Esophagus muscularis mucosa (tissue), 4 donors: Measurements from ENCODE around the gene POC1A. TPM values are rescaled to one million over a fixed set of nuclear protein-coding genes. Genes with fewer than 3 reads are reported as not detected.
"Not testable (repeated sequence)": the region's sequence is repeated elsewhere in the genome, so short reads cannot be mapped to it uniquely, and the experiment has no call there.

Experiments used
- DNase-seq: peaks from one replicate; pipeline ENCODE4 v3.0.0-alpha.2; 2017; ENCODE audit errors: extremely low spot score
- H3K27ac ChIP-seq, 4 donors: fragments of 200-600 bp; sonication (generic); replicated peaks in 1 of 4; 1 replicate in 3 of 4; 2 replicates in 1 of 4; pipeline ENCODE4 v1.5.1; 2016 to 2019; ENCODE audit warnings: mild to moderate bottlenecking in 1 of 4
- H3K27me3 ChIP-seq, 4 donors: fragments of 200-600 bp; sonication (generic); one replicate each; pipeline versions ENCODE4 v1.5.1 to v1.6.0; 2016 to 2019
- H3K36me3 ChIP-seq, 4 donors: fragments of 200-600 bp; sonication (generic); one replicate each; pipeline ENCODE4 v1.5.1; 2016 to 2019
- H3K4me1 ChIP-seq, 4 donors: fragments of 200-600 bp; sonication (generic); one replicate each; pipeline ENCODE4 v1.5.1; 2016 to 2019
- H3K4me3 ChIP-seq, 4 donors: fragments of 200-600 bp; sonication (generic); 1 replicate in 2 of 4; 2 replicates in 2 of 4; pipeline ENCODE4 v1.5.1; 2016 to 2019; ENCODE audit warnings: mild to moderate bottlenecking in 4 of 4, moderate library complexity in 1 of 4
- H3K9me3 ChIP-seq, 4 donors: fragments of 200-600 bp; sonication (generic); 1 replicate in 3 of 4; 2 replicates in 1 of 4; pipeline ENCODE4 v1.5.1; 2016 to 2019
- EP300 ChIP-seq: sonication (generic); formaldehyde crosslinking; IDR thresholded peaks from one replicate; pipeline ENCODE4 v1.6.1; 2017; ENCODE audit warnings: antibody characterized with exemption
- POLR2A ChIP-seq: fragments of 450-650 bp; IDR thresholded peaks from one replicate; pipeline ENCODE4 v1.6.1; 2017; ENCODE audit warnings: antibody characterized with exemption, moderate library complexity, mild to moderate bottlenecking, low read depth
- POLR2AphosphoS5 ChIP-seq, 2 donors: sonication (generic); formaldehyde crosslinking; IDR thresholded peaks; one replicate each; pipeline ENCODE4 v1.6.1; 2017; ENCODE audit warnings: antibody characterized with exemption in 2 of 2
- WGBS: methylation state at CpG from one replicate; pipeline ENCODE4 v1.1.5; 2018; 5-methylcytosine and 5-hydroxymethylcytosine counted together
- intact Hi-C: fragments of 100-400 bp; cut with DNase I; formaldehyde crosslinking; loops from one replicate; pipeline ENCODE4 v1.15.1; 2023
- total RNA-seq, 4 donors: library from RNA; depleted of rRNA; stranded (reverse); fragments of >200 nt; gene quantifications; one replicate each; pipeline versions ENCODE4 v1.1.0 to v1.2.1, GENCODE V29; 2016
- TF ChIP-seq, protein P1 (sequence below), 3 experiments: fragments of 200-600 bp in 2 of 3; fragments of 450-650 bp in 1 of 3; sonication (generic) in 2 of 3; IDR thresholded peaks; one replicate each; pipeline ENCODE4 v1.5.1; 2017 to 2019; ENCODE audit warnings: antibody characterized with exemption in 3 of 3, mild to moderate bottlenecking in 2 of 3, moderate library complexity in 1 of 3

POC1A gene
- total RNA-seq, 4 donors from 2014 or later: 0.71 to 2.1 (median 1.2) TPM

DNA sequence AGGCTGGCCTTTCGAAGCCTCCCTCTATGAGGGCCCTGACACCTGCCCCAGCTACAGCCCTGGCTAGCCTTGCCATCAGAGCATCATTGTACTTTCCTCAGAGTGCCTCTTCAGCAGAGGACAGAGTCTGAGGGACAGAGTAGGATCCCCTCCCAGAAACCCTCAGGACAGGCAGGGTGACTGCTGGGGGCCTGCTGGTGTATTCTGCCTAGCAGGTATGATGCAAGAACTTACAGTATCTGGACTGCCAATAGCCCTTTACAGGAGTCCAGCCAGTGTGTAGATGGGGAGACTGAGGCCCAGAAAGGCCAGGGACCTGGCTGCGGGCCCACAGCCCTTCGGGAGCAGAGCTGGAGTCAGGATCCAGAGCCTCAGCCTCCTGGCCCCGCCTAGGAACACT lies 116.9 kb downstream of the POC1A start:
- WGBS: 100% methylated on average over 1 of the region's 4 CpGs
- H3K27ac ChIP-seq: no peak overlapping the region
- no peak for DNase-seq
- TF ChIP-seq POLR2AphosphoS5 (IDR thresholded peaks at IDR 0.05) (no peak), EP300 (no peak), POLR2A (no peak)
- TF ChIP-seq, protein P1, sequence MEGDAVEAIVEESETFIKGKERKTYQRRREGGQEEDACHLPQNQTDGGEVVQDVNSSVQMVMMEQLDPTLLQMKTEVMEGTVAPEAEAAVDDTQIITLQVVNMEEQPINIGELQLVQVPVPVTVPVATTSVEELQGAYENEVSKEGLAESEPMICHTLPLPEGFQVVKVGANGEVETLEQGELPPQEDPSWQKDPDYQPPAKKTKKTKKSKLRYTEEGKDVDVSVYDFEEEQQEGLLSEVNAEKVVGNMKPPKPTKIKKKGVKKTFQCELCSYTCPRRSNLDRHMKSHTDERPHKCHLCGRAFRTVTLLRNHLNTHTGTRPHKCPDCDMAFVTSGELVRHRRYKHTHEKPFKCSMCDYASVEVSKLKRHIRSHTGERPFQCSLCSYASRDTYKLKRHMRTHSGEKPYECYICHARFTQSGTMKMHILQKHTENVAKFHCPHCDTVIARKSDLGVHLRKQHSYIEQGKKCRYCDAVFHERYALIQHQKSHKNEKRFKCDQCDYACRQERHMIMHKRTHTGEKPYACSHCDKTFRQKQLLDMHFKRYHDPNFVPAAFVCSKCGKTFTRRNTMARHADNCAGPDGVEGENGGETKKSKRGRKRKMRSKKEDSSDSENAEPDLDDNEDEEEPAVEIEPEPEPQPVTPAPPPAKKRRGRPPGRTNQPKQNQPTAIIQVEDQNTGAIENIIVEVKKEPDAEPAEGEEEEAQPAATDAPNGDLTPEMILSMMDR (IDR thresholded peaks at IDR 0.05): no peak
- H3K36me3 ChIP-seq: no peaks in the 10 kb centered on the region
- no peak overlapping the region for H3K4me3 ChIP-seq
- H3K9me3 ChIP-seq: no peaks in the 10 kb centered on the region
- peaks cover 10 to 26% (median 22%) of the 10 kb centered on the region in 4 donors for H3K4me1 ChIP-seq
- peaks cover 0 to 5% (median 0%) of the 10 kb centered on the region in 4 donors for H3K27me3 ChIP-seq
- intact Hi-C loops: no loop called here

DNA sequence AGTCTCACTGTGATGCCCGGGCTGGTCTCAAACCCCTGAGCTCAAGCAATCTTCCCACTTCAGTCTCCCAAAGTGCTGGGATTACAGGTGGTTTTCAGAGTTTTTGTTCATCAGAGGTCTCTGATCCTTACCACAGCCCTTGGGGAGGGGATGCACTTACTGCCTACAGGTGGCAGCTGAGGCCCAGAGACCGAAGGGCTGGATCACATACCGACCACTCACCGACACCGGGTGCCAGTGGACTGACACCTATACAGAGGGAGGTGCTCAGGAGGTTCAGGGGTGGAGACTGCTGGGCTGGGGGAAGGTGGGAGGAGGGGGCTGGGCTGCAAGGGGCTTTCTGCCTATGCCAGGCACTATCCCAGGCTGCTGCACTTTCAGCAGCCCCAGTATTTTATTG lies 117.4 kb downstream of the POC1A start:
- no peaks in the 10 kb centered on the region for H3K9me3 ChIP-seq

DNA sequence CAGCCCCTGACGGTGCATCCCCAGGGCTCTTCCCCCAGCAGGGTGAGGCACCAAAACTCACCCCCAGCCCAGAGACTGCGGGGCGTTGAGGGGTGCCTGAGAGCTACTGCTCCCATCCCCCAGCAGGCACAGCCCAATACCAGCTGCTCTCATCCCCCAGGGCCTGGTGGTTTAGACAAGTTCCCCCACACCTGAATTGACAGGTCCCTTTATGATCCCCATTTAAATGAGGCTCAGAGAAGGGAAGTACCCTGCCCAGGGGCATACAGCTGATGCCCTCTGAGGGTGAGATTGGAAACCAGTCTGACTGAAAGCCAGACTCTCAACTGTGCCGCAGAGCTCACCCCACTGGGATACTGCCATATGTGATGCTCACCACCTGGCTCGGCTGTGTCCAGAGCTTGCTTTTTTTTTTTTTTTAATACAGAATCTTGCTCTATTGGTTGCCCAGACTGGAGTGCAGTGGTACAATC lies 118.0 kb downstream of the POC1A start:
- Histone ChIP-seq H3K4me1 (peaks cover 10 to 26% (median 20%) of the 10 kb centered on the region in 4 donors), H3K27ac (no peak overlapping the region), H3K4me3 (no peak overlapping the region), H3K9me3 (no peaks in the 10 kb centered on the region), H3K36me3 (no peaks in the 10 kb centered on the region), H3K27me3 (peaks cover 0 to 5% (median 0%) of the 10 kb centered on the region in 4 donors)
- DNase-seq: no peak
- TF ChIP-seq EP300 (no peak), POLR2AphosphoS5 (IDR thresholded peaks at IDR 0.05) (no peak)
- TF ChIP-seq, protein P1 (IDR thresholded peaks at IDR 0.05): no peak
- WGBS: 95% methylated on average over 5 of the region's 5 CpGs
- intact Hi-C loops: no loop called here

More for the DNA sequence above, 117.4 kb downstream of the POC1A start:
- Histone ChIP-seq H3K4me3 (no peak overlapping the region), H3K27me3 (peaks cover 0 to 5% (median 0%) of the 10 kb centered on the region in 4 donors), H3K36me3 (no peaks in the 10 kb centered on the region), H3K27ac (no peak overlapping the region), H3K4me1 (peaks cover 10 to 26% (median 22%) of the 10 kb centered on the region in 4 donors)
- 93% methylated on average over 1 of the region's 5 CpGs for WGBS
- no peak for TF ChIP-seq POLR2AphosphoS5 (IDR thresholded peaks at IDR 0.05)
- TF ChIP-seq POLR2A: no peak
- TF ChIP-seq EP300: no peak
- TF ChIP-seq, protein P1 (IDR thresholded peaks at IDR 0.05): no peak
- no peak for DNase-seq
- intact Hi-C loops: no loop called here

DNA sequence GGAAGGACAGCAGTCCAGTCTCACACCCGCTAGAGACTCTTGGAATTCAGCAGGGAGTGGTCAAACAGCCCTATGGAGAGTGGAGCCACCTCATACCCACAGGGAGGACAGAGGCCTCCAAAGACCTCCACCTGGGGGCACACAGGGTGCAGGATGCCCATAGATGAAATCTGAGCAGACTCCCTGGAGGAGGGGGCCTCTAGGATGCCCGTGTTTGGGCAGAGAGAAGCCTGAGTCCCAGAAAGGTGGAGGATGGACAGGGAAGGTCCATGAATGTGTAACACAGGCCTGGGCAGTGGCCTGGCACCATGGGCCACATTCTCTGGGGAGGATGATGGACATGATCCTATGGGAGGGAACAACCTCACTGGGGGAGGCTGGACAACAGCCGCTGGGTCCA lies 119.6 kb downstream of the POC1A start:
- Histone ChIP-seq H3K36me3 (no peaks in the 10 kb centered on the region), H3K9me3 (no peaks in the 10 kb centered on the region), H3K27ac (no peak overlapping the region), H3K4me3 (no peak overlapping the region), H3K4me1 (peaks cover 0 to 13% (median 6%) of the 10 kb centered on the region in 4 donors), H3K27me3 (peaks cover 0 to 5% (median 0%) of the 10 kb centered on the region in 4 donors)
- no peak for DNase-seq
- TF ChIP-seq EP300 (no peak), POLR2A (no peak), POLR2AphosphoS5 (IDR thresholded peaks at IDR 0.05) (no peak)
- TF ChIP-seq, protein P1 (IDR thresholded peaks at IDR 0.05): no peak
- intact Hi-C loops: no loop called here
- 62% methylated on average over 2 of the region's 3 CpGs for WGBS

DNA sequence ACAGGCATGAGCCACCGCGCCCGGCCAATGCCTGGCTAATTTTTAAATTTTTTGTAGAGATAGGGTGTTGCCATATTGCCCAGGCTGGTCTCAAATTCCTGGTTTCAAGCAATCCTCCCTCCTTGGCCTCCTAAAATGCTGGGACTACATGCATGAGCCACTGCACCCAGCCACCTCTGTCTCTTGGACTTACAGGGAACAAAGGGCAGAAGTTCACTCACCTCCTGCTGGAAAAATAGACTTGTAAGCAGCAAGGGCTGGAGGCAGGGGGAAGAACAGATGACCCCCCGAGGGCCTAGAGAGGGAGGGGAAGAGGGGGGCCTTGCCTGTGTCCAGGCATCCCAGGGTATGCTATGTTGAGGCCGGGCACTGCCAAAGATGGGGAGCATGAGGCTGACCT lies 120.0 kb downstream of the POC1A start:
- Histone ChIP-seq H3K36me3 (no peaks in the 10 kb centered on the region), H3K9me3 (no peaks in the 10 kb centered on the region), H3K27me3 (peaks cover 0 to 5% (median 0%) of the 10 kb centered on the region in 4 donors), H3K4me3 (no peak overlapping the region), H3K27ac (no peak overlapping the region), H3K4me1 (peaks cover 0 to 9% (median 2%) of the 10 kb centered on the region in 4 donors)
- TF ChIP-seq POLR2AphosphoS5 (IDR thresholded peaks at IDR 0.05): no peak
- TF ChIP-seq EP300: no peak
- no peak for TF ChIP-seq POLR2A
- TF ChIP-seq, protein P1 (IDR thresholded peaks at IDR 0.05): no peak
- DNase-seq: no peak
- WGBS: 91% methylated on average over 5 of the region's 5 CpGs
- intact Hi-C loops: no loop called here

DNA sequence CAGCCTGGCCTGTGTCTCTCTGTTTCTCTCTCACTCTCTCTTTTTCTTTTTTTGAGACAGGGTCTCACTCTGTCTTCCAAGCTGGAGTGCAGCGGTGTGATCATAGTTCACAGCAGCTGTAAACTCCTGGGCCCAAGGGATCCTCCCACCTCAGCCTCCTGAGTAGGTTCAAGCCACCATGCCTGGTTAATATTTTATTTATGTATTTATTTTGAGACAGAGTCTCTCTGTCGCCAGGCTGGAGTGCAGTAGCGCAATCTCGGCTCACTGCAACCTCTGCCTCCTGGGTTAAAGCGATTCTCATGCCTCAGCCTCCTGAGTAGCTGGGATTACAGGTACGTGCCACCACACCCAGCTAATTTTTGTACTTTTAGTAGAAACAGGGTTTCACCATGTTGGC lies 120.5 kb downstream of the POC1A start:
- H3K4me1 ChIP-seq, H3K27ac ChIP-seq, H3K36me3 ChIP-seq, H3K4me3 ChIP-seq, H3K27me3 ChIP-seq, DNase-seq, H3K9me3 ChIP-seq, intact Hi-C loops: not testable (repeated sequence)
- 81% methylated on average over 6 of the region's 6 CpGs for WGBS
